GM19025 (cell line): ENCODE results near the gene FRAS1.
"Not testable (repeated sequence)": the region's sequence is repeated elsewhere in the genome, so short reads cannot be mapped to it uniquely, and the experiment has no call there.

ENCODE experiments used
- ATAC-seq: cut with Tn5 transposase; IDR thresholded peaks from one replicate; pipeline ENCODE4 v1.9.1; 2021; ENCODE audit warnings: mild to moderate bottlenecking, low read depth, moderate library complexity; ENCODE audit not compliant: unreplicated experiment

Gene FRAS1, protein sequence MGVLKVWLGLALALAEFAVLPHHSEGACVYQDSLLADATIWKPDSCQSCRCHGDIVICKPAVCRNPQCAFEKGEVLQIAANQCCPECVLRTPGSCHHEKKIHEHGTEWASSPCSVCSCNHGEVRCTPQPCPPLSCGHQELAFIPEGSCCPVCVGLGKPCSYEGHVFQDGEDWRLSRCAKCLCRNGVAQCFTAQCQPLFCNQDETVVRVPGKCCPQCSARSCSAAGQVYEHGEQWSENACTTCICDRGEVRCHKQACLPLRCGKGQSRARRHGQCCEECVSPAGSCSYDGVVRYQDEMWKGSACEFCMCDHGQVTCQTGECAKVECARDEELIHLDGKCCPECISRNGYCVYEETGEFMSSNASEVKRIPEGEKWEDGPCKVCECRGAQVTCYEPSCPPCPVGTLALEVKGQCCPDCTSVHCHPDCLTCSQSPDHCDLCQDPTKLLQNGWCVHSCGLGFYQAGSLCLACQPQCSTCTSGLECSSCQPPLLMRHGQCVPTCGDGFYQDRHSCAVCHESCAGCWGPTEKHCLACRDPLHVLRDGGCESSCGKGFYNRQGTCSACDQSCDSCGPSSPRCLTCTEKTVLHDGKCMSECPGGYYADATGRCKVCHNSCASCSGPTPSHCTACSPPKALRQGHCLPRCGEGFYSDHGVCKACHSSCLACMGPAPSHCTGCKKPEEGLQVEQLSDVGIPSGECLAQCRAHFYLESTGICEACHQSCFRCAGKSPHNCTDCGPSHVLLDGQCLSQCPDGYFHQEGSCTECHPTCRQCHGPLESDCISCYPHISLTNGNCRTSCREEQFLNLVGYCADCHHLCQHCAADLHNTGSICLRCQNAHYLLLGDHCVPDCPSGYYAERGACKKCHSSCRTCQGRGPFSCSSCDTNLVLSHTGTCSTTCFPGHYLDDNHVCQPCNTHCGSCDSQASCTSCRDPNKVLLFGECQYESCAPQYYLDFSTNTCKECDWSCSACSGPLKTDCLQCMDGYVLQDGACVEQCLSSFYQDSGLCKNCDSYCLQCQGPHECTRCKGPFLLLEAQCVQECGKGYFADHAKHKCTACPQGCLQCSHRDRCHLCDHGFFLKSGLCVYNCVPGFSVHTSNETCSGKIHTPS (N-terminal part only)

DNA sequence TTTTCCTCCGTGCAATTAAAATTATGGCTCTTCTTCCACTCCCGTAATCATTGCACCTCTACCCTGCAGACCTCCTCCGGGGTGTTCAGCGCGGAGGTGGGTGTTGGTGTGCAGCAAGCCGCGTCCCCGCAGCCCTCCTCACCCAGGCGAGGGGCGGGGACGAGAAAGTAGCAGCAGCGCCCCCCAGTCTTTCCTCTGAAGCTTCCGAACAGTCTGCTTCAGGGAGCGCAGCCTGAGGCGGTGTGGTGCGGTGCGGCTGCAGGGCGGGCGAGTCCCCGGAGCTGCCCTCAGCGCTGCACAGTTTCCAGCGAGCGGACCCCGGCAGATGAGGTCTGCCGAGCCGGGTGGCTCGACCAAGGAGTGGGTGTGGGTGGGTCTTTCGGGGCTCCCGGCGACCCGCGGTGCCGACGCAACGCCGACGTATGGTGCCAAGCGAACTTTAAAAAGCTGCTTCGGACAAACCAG lies at the start of gene FRAS1:
Gene FRAS1, plus strand, starts transcription at position 189 of the 465 bp plus-strand sequence. CDS start 687 bp downstream, outside the sequence.
- ATAC-seq, result peak; percentile 30

DNA sequence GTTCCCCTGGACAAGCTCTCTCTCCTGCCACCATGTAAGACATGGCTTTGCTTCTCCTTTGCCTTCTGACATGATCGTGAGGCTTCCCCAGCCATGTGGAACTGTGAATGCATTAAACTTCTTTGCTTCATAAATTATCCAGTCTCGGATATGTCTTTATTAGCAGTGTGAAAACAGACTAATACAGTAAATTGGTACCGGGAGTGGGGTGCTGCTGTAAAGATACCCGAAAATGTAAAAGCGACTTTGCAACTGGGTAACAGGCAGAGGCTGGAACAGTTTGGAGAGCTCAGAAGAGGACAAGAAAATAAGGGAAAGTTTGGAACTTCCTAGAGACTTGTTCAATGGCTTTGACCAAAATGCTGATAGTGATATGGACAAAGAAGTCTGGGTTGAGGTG lies 46.1 kb upstream of the FRAS1 start:
- ATAC-seq, result not testable (repeated sequence)

DNA sequence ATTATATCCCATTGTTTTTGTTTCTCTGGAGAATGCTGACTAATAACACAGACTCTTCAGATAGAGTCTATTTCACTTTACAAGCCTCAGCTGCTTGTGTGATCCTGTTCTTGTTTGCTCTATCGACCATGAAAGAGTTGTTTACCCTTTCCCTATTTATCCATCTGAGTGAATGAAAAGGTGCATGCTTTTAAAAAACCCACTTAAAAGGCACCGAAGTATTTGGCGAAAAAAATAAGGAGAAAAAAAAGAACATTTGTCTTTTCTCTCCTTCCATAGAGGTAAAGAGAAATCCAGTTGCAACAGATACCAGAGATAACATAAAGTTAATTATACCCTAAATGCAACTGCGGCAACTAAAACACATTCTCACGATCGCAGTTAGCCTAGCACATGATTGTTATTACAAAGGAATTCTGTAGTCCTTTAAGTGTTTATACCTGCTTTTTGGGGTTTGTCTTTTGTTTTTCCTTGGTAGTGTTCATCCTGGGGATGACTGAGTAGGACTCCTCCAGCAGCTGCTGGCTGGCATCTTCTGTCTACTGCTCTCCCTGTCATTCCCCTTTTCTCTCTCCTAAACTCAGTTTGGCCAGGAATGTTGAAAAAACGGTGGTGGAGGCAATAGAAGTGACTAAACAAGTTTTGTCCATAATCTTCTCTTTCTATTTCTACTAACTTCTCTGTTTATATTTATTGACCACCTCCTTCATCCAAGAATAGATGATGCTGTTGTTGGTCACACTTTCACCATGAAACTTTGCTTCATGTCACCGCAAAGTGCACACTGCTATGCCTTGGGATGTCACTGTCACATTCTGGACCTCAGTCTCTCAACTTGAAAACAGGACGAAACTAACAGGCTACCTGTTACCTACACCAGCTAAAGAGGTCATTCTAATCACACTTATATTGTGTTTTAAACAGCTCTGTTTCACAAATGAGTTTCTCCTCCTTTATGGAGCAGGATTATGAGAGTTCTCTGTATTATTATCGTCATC lies 41.9 kb upstream of the FRAS1 start:
- no peak for ATAC-seq

DNA sequence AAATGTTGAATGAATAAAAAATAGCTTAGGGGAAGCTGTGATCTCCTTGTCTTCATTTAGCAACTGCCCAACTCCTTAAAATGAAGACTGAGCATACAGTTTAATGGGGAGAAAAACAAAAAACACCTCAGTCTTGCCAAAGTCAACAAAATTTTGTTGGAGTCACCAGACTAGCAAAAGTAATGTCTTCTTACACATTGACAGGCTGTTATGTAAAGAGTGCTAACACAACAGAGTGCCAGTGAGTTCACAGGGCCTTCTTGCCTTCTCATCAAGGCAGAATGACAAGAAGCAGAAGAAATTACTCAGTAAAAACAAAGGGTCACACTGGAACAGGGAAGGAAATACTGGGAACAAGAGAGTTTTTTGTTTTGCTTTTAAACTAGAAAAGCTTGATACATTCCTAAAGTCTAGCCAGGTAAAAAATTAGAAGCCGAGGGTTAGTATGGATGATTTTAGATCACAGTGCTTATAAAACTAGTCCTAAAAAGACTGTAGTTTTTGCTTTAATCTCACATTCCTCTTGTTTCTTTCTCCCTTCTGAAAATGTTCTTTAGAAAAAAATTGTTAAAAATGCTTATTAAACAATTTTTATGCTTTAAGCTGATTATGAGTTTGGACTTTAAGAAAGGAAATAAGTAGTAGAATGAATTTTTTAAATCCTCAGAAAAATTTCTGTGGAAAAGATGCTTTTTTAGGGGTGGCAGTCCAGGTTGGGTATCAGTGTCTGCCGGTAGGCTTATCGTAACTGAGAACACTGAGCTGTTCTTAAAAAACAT lies 38.7 kb upstream of the FRAS1 start:
- ATAC-seq, result no peak

DNA sequence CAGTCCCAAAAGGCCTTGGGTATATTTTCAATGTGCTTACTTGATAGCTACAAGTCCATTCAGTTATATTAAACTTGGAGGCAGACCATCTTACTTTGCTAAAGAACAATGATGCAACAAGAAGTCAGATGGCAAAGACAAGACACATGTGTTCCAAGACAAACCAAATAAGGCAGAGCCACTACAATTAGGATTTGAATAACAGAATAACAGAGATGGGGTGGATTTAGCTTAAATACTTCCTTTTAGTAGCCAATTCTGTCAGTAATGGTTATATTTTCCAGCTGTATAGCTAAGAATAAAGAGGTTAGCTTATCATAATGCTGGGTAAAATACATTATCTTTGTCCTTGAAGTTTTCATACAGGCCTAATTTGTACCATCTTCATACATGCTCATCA lies 37.7 kb upstream of the FRAS1 start:
- ATAC-seq, result no peak

DNA sequence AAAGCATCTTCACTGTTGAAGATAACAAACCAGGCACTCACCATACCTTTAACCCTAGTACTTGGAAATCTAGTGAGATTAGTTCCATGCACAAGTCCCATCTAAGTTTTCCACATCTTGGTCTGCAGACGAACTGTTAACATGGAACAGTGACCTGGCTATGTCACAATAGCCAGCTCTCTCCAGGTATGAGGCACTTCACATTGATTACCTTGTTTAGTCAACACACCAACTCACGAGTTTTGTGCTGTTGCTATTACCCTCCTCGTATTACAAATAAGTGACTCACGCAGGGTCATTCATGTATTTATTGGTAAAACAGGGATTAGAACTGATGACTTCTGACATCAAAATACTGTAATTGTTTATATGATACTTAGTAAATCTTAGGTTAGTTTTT lies 36.4 kb upstream of the FRAS1 start:
- no peak for ATAC-seq

DNA sequence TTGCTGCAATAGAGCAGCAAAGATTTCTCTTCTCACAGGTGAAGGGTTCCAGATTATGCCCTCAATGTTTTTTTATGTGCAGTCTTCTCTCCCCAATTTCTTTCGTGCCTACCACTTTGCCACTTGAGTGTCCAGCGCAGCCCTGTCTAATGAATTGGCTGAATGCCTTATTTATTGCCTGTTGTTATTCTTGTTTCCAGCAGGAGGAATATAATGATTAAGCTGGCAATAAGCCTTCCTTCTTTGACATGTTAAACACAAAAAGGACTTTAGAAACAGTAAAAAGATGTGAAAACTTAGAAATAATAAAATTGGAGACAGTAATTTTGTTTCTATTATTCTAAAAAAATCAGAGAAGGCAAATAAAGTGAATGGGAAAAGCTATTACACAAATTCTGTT lies 34.6 kb upstream of the FRAS1 start:
- ATAC-seq, result no peak

DNA sequence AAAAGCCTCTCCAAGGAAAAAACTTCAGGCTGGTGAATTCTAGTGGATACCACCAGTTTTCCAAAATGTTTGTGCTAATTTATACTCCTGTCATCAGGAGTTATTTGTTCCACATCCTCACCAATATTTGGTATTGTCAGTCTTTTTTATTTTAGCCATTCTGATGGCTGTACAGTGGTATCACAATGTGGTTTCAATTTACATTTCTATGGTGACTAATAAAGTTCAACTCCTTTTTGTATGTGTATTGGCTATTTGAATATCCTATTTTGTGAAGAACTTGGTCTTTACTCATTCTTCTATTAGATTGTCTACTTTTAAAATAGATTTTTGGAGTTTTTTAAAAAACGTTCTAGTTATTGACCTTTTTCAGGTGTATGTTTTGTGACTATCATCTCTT lies 33.0 kb upstream of the FRAS1 start:
- ATAC-seq, result no peak

DNA sequence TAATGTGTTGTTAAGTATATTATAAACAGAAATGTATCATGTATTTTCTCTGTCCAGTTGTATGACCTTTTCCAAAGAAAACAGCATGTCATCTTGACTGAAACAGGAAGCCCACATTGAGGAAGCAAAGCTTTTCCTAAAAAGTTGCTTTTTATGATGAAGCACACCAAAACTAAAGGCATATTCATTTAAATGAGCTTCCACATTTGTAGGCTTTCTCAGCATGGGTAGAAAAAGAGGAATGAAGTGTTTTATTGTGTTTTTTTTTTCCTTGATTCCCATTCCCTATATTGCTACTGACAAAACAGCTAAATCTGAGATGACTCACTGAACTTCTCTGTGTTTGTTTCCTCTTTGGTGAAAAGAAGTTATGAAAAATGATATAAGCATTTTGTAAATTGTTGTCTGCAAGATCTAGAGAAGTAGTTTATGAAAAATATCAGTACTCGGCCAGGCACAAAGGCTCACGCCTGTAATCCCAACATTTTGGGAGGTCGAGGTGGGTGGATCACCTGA lies 32.5 kb upstream of the FRAS1 start:
- no peak for ATAC-seq

DNA sequence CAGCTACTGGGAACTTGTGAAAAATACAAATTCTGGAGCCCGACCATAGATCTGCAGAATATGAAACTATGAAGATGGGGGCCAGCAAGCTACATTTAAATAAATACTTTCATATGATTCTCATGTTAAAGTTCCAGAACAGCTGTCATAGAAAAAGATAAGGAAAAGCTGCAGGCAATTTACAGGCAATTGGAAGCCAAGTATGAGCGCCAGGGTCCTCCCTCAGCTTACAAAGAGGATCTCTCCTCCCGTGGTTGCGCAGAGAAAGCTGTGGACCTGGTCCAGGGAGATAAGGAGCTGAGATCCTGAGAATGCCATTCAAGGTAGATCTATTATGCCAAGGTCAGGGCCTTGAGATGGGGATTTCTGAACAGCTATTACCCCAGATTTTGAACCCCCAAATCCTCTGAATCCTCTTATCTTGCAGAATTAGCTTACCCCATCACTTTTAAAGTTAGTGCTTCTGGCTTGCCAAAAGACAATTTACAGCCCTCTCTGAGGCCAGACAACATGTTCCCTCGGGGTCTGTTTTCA lies 25.6 kb upstream of the FRAS1 start:
- no peak for ATAC-seq

DNA sequence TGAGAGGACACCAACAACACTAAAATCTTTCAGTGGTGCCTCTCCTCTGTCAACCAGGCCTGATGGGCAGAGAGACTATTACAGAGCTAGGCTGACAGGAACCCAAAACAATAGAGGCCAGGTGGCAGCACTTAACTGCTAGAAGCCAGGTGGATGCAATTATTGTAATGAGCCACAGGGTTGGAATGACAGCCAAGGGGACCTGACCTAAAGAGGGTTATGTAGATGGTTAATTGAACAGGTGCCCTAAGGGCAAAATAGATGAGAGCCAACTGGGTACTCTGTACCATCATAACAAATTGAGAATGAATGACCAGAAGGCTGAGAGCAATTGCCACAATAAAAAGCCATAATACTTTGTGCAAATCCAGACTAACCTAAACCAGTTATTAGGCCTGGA lies 24.7 kb upstream of the FRAS1 start:
- no peak for ATAC-seq

DNA sequence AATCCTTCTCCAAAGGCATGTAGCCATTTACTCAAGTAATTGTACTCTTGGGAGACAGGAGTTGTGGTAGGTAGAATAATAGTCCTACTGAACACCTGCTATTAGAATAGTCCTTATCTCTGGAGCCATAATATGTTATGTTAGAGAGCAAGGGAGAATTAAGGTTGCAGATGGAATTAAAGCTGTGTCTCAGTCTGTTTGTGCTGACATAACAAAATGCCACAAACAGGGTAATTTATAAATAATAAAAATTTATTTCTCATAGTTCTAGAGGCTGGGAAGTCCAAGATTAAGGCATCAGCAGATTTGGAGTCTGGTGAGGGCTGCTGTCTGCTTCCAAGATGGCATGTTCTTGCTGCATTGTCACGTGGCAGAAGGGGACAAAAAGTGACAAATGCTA lies 24.2 kb upstream of the FRAS1 start:
- no peak for ATAC-seq

DNA sequence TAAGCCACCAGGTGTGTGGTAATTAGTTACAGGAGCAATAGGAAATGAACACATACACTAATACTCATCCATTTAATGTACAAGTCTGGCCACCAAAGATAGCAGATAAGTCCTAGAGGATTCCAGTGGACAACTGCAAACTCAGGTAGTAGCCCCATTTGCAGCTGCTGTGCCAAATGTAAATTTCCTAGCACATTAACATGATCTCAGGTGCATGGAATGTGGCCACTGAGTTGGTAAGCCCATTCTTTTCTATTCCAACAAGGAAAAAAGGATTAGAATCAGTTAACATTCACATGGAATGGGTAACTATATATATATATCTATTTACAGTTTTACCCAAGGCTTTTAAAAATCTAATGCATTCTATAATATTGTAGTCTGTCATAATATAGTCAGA lies 23.3 kb upstream of the FRAS1 start:
- ATAC-seq, result no peak

DNA sequence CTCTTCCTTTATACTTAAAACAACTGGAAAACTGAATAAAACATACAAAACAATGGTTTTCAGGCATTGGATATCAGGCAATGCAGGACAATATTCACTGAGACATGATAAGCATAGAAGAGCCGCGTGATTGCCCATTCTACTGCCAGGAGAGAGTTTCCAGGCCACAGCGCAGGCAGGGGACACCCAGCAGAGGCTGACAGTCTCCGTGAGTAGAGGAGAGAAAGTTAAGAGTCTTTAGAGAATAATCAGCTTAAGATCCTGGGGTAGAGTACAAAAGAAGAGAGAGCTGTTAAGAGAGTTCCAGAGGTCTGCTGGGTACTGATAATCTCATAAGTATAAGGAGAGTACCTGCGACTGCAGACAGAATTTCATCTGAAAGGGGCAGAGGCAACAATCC lies 18.4 kb upstream of the FRAS1 start:
- ATAC-seq, result no peak

DNA sequence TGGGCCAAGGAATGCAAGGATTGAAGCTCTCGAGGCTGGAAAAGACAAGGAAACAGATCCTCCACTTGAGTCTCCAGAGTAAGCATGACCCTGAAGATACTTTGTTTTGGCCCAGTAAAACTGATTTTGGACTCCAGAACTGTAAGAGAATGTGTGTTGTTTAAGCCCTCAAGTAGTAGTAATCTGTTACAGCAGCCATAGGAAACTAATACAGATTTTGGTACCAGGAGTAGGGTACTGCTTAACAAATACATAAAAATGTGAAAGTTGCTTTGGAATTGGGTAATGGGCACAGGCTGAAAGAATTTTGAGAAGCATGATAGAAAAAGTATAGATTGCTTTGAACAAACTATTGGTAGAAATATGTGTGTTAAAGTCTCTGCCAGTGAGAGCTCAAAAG lies 17.4 kb upstream of the FRAS1 start:
- ATAC-seq, result no peak

DNA sequence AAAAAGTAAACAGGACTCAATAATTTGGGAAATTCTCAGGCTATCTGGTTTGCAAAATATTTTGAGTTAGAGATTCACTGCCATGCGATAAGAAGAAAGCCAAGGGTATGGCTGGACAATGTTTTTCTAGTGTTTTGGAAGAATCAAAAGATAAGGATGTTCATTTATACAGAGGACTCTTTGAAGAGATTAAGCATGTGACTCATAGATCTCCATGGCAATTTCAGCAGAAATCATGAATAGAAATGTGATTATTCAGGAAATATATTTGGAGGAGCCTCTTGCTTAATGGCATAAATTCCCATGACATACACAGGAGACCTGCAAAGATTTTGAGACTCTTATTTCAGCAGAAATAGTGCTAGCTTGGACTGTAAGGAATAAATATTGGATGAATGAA lies 16.7 kb upstream of the FRAS1 start:
- no peak for ATAC-seq

DNA sequence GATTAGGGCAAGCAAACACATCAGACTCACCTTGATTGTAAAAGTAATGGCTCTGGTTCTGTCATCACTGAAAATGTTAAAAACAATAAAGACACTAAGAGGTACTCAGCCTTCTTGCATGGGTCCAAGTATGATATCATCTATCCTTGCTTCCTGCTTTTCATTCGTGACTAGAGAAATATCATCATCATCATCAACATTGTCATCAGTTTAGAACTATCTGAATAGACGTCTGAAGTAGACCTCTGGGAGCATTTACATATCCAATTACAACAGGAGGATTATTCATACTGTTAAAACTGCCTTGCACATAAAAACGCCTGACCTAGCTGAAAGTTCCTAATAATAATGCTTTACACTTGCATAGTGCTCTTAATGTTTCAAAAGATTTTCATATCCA lies 9.8 kb upstream of the FRAS1 start:
- ATAC-seq, result no peak

DNA sequence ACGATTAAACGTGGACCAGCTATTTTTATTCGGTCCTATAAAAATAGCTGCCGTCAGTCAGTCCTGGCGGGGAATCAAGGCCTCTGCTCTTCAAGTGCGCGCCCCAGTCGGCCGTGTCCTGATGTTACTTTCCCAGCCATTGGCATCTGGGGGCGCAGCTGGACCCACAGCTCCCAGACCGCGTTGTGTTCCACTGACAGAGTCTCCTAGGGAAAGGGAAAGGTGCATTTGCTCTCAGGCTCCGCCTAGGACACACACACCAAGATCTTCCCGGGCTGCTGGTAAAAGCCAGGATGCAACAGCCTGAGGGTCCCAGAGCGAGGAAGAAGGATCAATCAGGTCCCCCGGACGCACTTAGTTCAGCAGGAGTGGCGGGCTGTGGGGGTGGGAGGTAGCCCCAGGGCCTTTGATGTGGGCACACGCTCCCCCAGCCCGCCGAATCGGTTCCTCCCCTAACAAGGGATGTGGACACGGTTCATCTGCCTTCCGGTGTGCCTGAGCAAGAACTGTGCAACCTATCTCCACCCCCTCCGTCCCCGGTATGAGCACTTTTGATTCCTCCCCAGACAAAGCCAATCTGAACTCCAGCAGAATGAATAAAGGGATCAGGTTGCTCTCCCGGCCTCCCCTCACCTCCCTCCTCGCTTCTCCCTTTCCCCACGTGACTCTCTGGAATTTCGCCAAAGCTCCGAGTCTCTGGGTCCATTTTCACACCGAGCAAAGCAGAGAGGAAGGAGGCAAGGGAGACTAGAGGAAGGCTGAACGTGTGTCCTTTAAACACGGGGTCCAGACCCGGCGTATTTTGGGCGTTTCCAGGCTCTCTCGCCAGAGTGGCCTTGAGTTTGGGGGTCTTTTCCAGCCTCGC lies 626 bp upstream of the FRAS1 start:
- ATAC-seq, result peak; percentile 40
